SKM-1 (cell line): Measurements from ENCODE around the gene CTBP2.

Source experiments
- DNase-seq: peaks from one replicate; lab custom pipeline; 2025; ENCODE audit not compliant: unreplicated experiment; lab: John Stamatoyannopoulos, UW

Gene CTBP2

GRCh38 chr10:124952123-124952522, 208.2 kb downstream of the CTBP2 start:
- DNase-seq: no peak

GRCh38 chr10:124949543-124949942, 210.8 kb downstream of the CTBP2 start:
- no peak for DNase-seq

DNA sequence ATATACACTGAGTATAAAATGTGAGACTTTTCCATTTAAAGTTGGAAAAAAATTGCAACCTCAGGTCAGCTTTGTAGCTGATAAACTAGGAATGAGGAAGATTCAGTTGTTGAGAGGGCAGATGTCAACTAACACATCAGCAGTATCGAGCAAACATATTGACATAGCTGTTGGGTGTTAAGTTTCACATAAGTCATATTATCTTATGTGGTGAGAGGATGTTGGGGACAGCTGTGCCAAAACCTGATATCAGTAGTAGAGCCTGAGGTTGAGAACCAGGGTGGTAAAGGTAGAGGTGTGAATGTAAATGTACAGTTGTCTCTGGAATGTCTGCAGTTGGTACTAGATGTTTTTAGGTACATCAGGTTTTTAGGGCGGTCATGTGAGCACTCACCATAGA, 213.4 kb downstream of the CTBP2 start:
- DNase-seq: no peak

DNA sequence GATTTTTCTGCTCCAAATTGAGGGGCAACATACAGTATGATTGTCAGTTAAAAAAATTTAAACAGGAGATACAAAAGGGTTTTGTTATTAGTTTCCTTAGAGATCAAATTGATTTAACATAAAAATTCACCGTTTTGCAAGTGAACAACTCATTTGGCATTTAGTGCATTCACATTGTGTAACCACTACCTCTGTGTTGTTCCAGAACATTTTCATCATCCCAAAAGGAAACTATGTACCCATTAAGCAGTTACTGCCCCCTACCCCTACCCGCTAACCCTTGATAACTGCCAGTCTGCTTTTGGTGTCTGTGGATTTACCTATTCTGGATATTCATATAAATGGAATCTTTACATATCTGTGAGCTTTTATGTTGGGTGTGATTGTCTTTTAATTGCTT, 215.4 kb downstream of the CTBP2 start:
- no peak for DNase-seq

- DNase-seq: no peak
These were observed 216.9 kb downstream of the CTBP2 start for GRCh38 chr10:124943301-124944092.

DNA sequence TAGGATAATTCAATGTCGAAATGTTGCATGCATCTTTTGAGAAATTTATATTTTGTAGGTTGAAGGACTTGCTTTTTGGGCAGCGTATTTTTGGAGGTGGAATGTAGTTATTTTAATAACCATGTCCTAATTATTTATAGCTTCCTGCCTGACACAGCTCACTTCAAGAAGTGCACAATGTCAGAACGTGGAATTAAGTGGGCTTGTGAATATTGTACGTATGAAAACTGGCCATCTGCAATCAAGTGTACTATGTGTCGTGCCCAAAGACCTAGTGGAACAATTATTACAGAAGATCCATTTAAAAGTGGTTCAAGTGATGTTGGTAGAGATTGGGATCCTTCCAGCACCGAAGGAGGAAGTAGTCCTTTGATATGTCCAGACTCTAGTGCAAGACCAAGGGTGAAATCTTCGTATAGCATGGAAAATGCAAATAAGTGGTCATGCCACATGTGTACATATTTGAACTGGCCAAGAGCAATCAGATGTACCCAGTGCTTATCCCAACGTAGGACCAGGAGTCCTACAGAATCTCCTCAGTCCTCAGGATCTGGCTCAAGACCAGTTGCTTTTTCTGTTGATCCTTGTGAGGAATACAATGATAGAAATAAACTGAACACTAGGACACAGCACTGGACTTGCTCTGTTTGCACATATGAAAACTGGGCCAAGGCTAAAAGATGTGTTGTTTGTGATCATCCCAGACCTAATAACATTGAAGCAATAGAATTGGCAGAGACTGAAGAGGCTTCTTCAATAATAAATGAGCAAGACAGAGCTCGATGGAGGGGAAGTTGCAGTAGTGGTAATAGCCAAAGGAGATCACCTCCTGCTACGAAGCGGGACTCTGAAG, 217.8 kb downstream of the CTBP2 start:
- no peak for DNase-seq

DNA sequence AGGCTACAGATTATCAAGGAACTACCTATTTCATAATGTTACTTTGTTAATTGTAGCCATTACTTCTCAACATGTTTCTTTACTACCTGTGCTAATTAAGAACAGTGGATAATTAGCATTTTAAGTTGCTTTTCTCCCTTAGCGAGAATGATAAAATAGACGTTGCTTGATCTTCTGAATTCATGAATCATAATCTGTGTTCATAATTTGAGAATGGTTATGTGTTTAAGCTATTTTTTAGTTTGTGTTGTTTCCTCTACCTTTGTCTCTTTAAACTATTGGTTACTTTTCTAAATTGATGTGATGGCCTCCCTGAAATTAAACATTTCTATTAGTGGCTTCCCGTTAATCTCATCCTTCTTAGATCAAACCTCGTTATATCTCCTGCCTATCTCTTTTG, 218.5 kb downstream of the CTBP2 start, which contains the start of gene ZRANB1:
TSS of gene ZRANB1 (plus strand) at position 301 of the 400 bp plus-strand sequence. CDS start 371 bp downstream, outside the sequence.
- no peak for DNase-seq

- DNase-seq: no peak
These were observed 221.1 kb downstream of the CTBP2 start for GRCh38 chr10:124939290-124939689.

GRCh38 chr10:124936813-124937212, 223.6 kb downstream of the CTBP2 start:
- no peak for DNase-seq

GRCh38 chr10:124935946-124936345, 224.4 kb downstream of the CTBP2 start:
- DNase-seq: no peak
